ENCODE measurements around the gene MACROD2. TPM values are rescaled to one million over a fixed set of nuclear protein-coding genes. Genes with fewer than 3 reads are reported as not detected.

MACROD2 gene
- polyA plus RNA-seq, 1 experiment = 0.47 TPM

DNA sequence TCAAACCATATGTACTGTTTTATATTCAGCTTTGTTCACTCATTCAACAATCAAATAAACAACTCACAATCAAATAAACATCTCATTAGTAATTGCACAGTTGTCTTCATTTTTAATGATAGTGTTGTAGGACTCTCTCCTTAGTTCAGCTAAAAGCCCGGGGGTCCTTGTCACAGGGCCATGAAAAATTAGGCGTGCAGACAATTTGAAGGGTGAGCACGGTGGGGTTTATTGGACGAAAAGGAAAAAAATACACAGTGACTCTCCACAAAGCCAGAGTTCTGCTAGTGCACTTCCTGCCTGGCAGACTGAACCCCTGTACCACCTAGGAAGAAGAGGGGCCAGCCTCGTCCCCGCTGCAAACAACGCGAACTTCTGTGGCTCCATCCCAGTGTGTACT is 599.7 kb downstream of the MACROD2 start:
- CTCF ChIA-PET = no interaction called here
- H3K4me3 ChIP-seq (ENCODE audit: low read depth, low read length) = no peak overlapping the region
- TF ChIP-seq, protein P1, sequence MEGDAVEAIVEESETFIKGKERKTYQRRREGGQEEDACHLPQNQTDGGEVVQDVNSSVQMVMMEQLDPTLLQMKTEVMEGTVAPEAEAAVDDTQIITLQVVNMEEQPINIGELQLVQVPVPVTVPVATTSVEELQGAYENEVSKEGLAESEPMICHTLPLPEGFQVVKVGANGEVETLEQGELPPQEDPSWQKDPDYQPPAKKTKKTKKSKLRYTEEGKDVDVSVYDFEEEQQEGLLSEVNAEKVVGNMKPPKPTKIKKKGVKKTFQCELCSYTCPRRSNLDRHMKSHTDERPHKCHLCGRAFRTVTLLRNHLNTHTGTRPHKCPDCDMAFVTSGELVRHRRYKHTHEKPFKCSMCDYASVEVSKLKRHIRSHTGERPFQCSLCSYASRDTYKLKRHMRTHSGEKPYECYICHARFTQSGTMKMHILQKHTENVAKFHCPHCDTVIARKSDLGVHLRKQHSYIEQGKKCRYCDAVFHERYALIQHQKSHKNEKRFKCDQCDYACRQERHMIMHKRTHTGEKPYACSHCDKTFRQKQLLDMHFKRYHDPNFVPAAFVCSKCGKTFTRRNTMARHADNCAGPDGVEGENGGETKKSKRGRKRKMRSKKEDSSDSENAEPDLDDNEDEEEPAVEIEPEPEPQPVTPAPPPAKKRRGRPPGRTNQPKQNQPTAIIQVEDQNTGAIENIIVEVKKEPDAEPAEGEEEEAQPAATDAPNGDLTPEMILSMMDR (IDR thresholded peaks at IDR 0.05; ENCODE audit: insufficient read depth, low read depth, low read length) = no peak
- DNase-seq (ENCODE audit: low read depth) = no peak
- POLR2A ChIA-PET = no interaction called here
- no peaks in the 10 kb centered on the region for H3K27me3 ChIP-seq (ENCODE audit: control insufficient read depth, insufficient read depth, low read length)
- no peaks in the 10 kb centered on the region for H3K36me3 ChIP-seq (ENCODE audit: control insufficient read depth, insufficient read depth, low read length)

DNA sequence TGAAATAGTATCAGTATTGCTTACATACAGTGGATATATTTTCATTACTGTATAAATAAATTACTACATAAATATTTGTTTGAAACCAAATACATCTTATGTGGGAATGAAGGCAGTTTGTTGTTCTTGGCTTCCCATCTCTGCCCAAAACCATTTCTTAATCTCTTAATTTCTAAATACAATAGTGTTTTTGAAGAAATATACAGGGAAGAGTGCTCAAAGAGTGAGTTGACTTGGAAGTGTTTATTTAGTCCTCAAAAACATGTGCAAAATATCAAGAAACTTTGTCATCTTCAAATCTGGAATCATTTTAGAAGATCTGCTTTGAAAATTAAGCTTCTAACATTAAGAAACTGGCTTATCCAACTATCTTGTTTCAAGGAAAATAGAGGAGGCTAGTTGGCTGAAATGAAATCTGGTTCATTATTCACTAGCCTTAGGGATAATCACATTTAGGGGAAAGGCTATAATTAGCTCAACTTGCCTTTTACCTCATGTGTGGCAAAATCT is 601.9 kb downstream of the MACROD2 start:
- ChIA-PET POLR2A (no interaction called here), CTCF (no interaction called here)
- DNase-seq (ENCODE audit: low read depth) = no peak
- Histone ChIP-seq H3K4me3 (ENCODE audit: low read depth, low read length) (no peak overlapping the region), H3K36me3 (ENCODE audit: control insufficient read depth, insufficient read depth, low read length) (no peaks in the 10 kb centered on the region), H3K27me3 (ENCODE audit: control insufficient read depth, insufficient read depth, low read length) (no peaks in the 10 kb centered on the region)
- TF ChIP-seq, protein P1 (IDR thresholded peaks at IDR 0.05; ENCODE audit: insufficient read depth, low read depth, low read length) = no peak

DNA sequence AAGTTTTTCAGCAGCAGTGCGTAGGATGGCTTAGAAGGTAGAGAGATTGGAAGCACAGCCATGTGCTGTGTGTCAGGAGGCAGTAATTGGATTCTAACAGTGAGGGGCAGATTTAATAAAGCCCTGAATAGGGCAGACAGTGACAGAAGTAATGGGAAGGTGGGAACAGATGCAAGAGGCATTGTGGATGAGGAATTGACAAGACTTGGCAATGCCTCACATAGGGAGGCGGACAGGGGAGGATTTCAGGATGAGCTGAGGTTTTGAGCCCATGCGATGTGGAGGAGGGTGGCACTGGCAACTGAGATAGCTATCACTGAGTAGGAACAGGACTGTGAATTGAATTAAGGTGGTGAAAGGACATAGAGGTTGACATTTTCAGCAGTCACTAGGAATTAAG is 604.3 kb downstream of the MACROD2 start:
- Histone ChIP-seq H3K4me3 (ENCODE audit: low read depth, low read length) (no peak overlapping the region), H3K36me3 (ENCODE audit: control insufficient read depth, insufficient read depth, low read length) (no peaks in the 10 kb centered on the region), H3K27me3 (ENCODE audit: control insufficient read depth, insufficient read depth, low read length) (no peaks in the 10 kb centered on the region)
- TF ChIP-seq, protein P1 (IDR thresholded peaks at IDR 0.05; ENCODE audit: insufficient read depth, low read depth, low read length) = no peak
- POLR2A ChIA-PET = no interaction called here
- CTCF ChIA-PET = interaction anchor here (0.6 kb wide), 1 partner anchor 43 kb away, joined by 3 read pairs; no protein-coding TSS in a partner anchor
- no peak for DNase-seq (ENCODE audit: low read depth)

DNA sequence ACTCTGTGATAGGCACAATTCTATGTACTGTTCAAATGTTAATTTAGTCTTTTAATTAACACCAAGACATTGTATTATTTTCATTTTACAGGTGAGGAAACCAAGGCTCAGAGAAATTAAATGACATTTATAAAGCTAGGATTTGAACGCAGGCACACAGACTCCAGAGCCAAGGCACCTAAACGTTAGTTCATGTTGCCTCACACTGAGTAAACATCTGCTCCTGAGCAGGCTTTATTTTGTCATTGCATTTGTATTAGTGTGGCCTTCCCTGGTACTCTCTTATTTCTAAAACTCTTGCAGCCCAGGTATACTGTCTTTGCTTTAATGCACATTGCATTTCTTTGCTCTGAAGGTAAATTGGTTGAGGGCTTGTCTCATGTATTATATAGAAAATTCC is 605.2 kb downstream of the MACROD2 start:
- no peak for DNase-seq (ENCODE audit: low read depth)
- TF ChIP-seq, protein P1 (IDR thresholded peaks at IDR 0.05; ENCODE audit: insufficient read depth, low read depth, low read length) = no peak
- ChIA-PET CTCF (no interaction called here), POLR2A (no interaction called here)
- H3K36me3 ChIP-seq (ENCODE audit: control insufficient read depth, insufficient read depth, low read length) = no peaks in the 10 kb centered on the region; the same call in 1 of the 2 replicates
- H3K4me3 ChIP-seq (ENCODE audit: low read depth, low read length) = no peak overlapping the region
- H3K27me3 ChIP-seq (ENCODE audit: control insufficient read depth, insufficient read depth, low read length) = no peaks in the 10 kb centered on the region

DNA sequence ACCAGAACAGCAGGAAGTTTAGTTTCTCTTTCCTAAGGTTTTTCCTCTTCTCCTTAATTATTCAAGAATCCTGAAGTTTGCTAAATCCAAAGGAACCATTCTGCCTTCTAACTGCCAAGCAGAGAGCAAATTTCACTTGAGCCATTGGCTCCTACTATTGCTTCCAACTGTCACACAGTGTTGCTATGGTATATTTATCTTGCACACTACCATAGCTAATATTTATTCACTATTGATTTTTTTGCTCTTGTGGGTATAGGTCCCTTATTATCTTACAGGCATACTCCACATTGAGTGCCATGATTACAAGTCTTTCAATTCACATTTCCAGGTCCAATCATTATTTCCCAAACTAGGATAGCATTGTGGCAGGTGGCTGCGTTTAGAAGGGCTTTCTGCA is 608.8 kb downstream of the MACROD2 start:
- POLR2A ChIA-PET = no interaction called here
- CTCF ChIA-PET = no interaction called here
- TF ChIP-seq, protein P1 (IDR thresholded peaks at IDR 0.05; ENCODE audit: insufficient read depth, low read depth, low read length) = no peak
- Histone ChIP-seq H3K27me3 (ENCODE audit: control insufficient read depth, insufficient read depth, low read length) (no peaks in the 10 kb centered on the region), H3K36me3 (ENCODE audit: control insufficient read depth, insufficient read depth, low read length) (no peaks in the 10 kb centered on the region; the same call in 1 of the 2 replicates), H3K4me3 (ENCODE audit: low read depth, low read length) (no peak overlapping the region)
- no peak for DNase-seq (ENCODE audit: low read depth)

All from BJ (cell line).